GM19240 (cell line): Measurements from ENCODE around the gene SMOC2.
"Not testable (repeated sequence)": the region's sequence is repeated elsewhere in the genome, so short reads cannot be mapped to it uniquely, and the experiment has no call there.

Experiments
- DNase-seq: peaks from one replicate; pipeline ENCODE4 v3.0.0; 2011; ENCODE audit warnings: low spot score; ENCODE audit not compliant: insufficient read length

The SMOC2 gene

GRCh38 chr6:168571268-168571667, 130.3 kb downstream of the SMOC2 start:
- no peak for DNase-seq

GRCh38 chr6:168573276-168573835, 132.4 kb downstream of the SMOC2 start:
- not testable (repeated sequence) for DNase-seq

GRCh38 chr6:168574075-168574698, 133.2 kb downstream of the SMOC2 start:
- no peak for DNase-seq

- no peak for DNase-seq
Observed at GRCh38 chr6:168574699-168575195, 133.8 kb downstream of the SMOC2 start.

- no peak for DNase-seq
Observed at GRCh38 chr6:168575346-168576098, 134.5 kb downstream of the SMOC2 start.

- DNase-seq = no peak
Observed at GRCh38 chr6:168576388-168576787, 135.4 kb downstream of the SMOC2 start.

- no peak for DNase-seq
Observed at GRCh38 chr6:168577496-168577895, 136.5 kb downstream of the SMOC2 start.

GRCh38 chr6:168578036-168578435, 137.1 kb downstream of the SMOC2 start:
- DNase-seq = no peak

GRCh38 chr6:168581236-168581635, 140.3 kb downstream of the SMOC2 start:
- DNase-seq = no peak

GRCh38 chr6:168581706-168582105, 140.7 kb downstream of the SMOC2 start:
- no peak for DNase-seq

- DNase-seq = no peak
Observed at GRCh38 chr6:168582571-168582981, 141.6 kb downstream of the SMOC2 start.

- DNase-seq = no peak
Observed at GRCh38 chr6:168583126-168583525, 142.1 kb downstream of the SMOC2 start.

GRCh38 chr6:168583821-168584220, 142.8 kb downstream of the SMOC2 start:
- DNase-seq = no peak

- DNase-seq = no peak
Observed at GRCh38 chr6:168584249-168584648, 143.3 kb downstream of the SMOC2 start.

GRCh38 chr6:168584671-168585070, 143.7 kb downstream of the SMOC2 start:
- no peak for DNase-seq

- no peak for DNase-seq
Observed at GRCh38 chr6:168585441-168585840, 144.5 kb downstream of the SMOC2 start.

GRCh38 chr6:168589275-168589674, 148.3 kb downstream of the SMOC2 start:
- DNase-seq = no peak

- no peak for DNase-seq
Observed at GRCh38 chr6:168590406-168590805, 149.4 kb downstream of the SMOC2 start.

- no peak for DNase-seq
Observed at GRCh38 chr6:168596344-168596743, 155.4 kb downstream of the SMOC2 start.

GRCh38 chr6:168597471-168597875, 156.5 kb downstream of the SMOC2 start:
- DNase-seq = no peak

GRCh38 chr6:168598251-168599117, 157.5 kb downstream of the SMOC2 start:
- DNase-seq = no peak

GRCh38 chr6:168599118-168599494, 158.1 kb downstream of the SMOC2 start:
- no peak for DNase-seq
